Measurements from ENCODE around the gene PRMT9. TPM values are rescaled to one million over a fixed set of nuclear protein-coding genes. Genes with fewer than 3 reads are reported as not detected.

Gene PRMT9
- total and polyA plus RNA-seq, 2 of the 4 experiments (the other 2 are of a cell fraction): 5.0 to 14.2 TPM

- in situ Hi-C loops (cut with MboI; ENCODE audit: low sequenced_read_pairs): no loop called here
- POLR2A ChIA-PET (ENCODE audit: unreplicated experiment): no interaction called here
- no CpG with 5 or more reads among the region's 1 CpG for WGBS, 2 experiments (ENCODE audit: extremely low coverage in 2 of 2, insufficient read length in 1 of 2)
Measured at GRCh38 chr4:147607471-147607870, 76.5 kb downstream of the PRMT9 start.

More at GRCh38 chr4:147607471-147607870, 76.5 kb downstream of the PRMT9 start:
- no peak overlapping the region for H4K91ac ChIP-seq (ENCODE audit: insufficient read depth, low read depth, low read length)
- no peak overlapping the region for H3K4me3 ChIP-seq (ENCODE audit: insufficient read depth, low read depth, low read length)
- no peaks in the 10 kb centered on the region; the same call in 1 of the 2 replicates for H3K4me1 ChIP-seq (ENCODE audit: control insufficient read depth, insufficient read depth, low read length)
- no peak for TF ChIP-seq CEBPB (IDR thresholded peaks at IDR 0.05; ENCODE audit: low read depth, low read length)
- no peak for TF ChIP-seq RCOR1 (IDR thresholded peaks at IDR 0.05; ENCODE audit: insufficient replicate concordance, low read length)
- TF ChIP-seq MAZ (IDR thresholded peaks at IDR 0.05; ENCODE audit: borderline replicate concordance, low read depth, low read length): no peak
- no peaks in the 10 kb centered on the region for H3K27me3 ChIP-seq (ENCODE audit: control insufficient read depth, insufficient read depth, low read length)
- DNase-seq: no peak
- H3K18ac ChIP-seq (ENCODE audit: low read depth, low read length): no peak overlapping the region
- H2AK5ac ChIP-seq (ENCODE audit: low read depth, low read length): no peak overlapping the region
- H2BK120ac ChIP-seq (ENCODE audit: low read depth, low read length): no peak overlapping the region
- no peak overlapping the region for H3K4me2 ChIP-seq (ENCODE audit: low read depth, low read length)
- H3K4ac ChIP-seq (ENCODE audit: low read depth, low read length): no peak overlapping the region
- no peak overlapping the region for H2BK15ac ChIP-seq (ENCODE audit: low read depth, low read length)
- no peaks in the 10 kb centered on the region for H3K79me1 ChIP-seq (ENCODE audit: low read depth in 1 of 2, low read length in 2 of 2)
- H4K20me1 ChIP-seq (ENCODE audit: insufficient read depth, low read length): no peaks in the 10 kb centered on the region
- H3K23ac ChIP-seq (ENCODE audit: low read depth, low read length): no peak overlapping the region
- H3K14ac ChIP-seq (replicated peaks; ENCODE audit: low read depth, low read length): no peak overlapping the region
- no peak overlapping the region for H3K56ac ChIP-seq (ENCODE audit: extremely low read depth, insufficient read depth, low read length)
- H3K9me1 ChIP-seq (ENCODE audit: insufficient read depth, low read length): 0 out of 2 replicates have a peak, but pooled peaks cover 2% of the 10 kb centered on the region
- H4K5ac ChIP-seq (ENCODE audit: low read depth, low read length): no peak overlapping the region
- no peaks in the 10 kb centered on the region for H3K9me3 ChIP-seq (ENCODE audit: control insufficient read depth, insufficient read depth, low read length)
- CTCF ChIA-PET: no interaction called here
- H3K9ac ChIP-seq (ENCODE audit: low read depth, low read length): no peak overlapping the region
- no TSS peak for BruUV-seq (replicated peaks)
- no peak overlapping the region for H2AFZ ChIP-seq (replicated peaks; ENCODE audit: low read length, poor library complexity)
- no peaks in the 10 kb centered on the region for H3K36me3 ChIP-seq (ENCODE audit: control insufficient read depth, insufficient read depth, low read length)
- no peak overlapping the region for H4K8ac ChIP-seq (ENCODE audit: low read depth in 2 of 2, low read length in 2 of 2)
- no peak overlapping the region for H2AK9ac ChIP-seq (replicated peaks; ENCODE audit: low read depth, low read length, poor library complexity)
- H2BK5ac ChIP-seq (ENCODE audit: low read depth, low read length, poor library complexity, severe bottlenecking): no peak overlapping the region
- no peak overlapping the region for H2BK20ac ChIP-seq (ENCODE audit: low read depth, low read length)
- H3K27ac ChIP-seq (ENCODE audit: insufficient read depth, low read length): no peak overlapping the region
- dilution Hi-C loops (cut with HindIII; ENCODE audit: low sequenced_read_pairs, unreplicated experiment) (no loop called here), intact Hi-C loops (cut with micrococcal nuclease) (no loop called here)
- no peak for ATAC-seq (ENCODE audit: low read depth)

Measured in IMR-90 (cell line).